GM12875 (cell line): ENCODE results near the gene RAMP2.
A peak's percentile ranks its signal among the peaks of the same experiment; 100 is the strongest.
"Not testable (repeated sequence)": the region's sequence is repeated elsewhere in the genome, so short reads cannot be mapped to it uniquely, and the experiment has no call there.

Source experiments
- H3K4me3 ChIP-seq: one replicate; pipeline ENCODE4 v1.5.1; 2011; ENCODE audit warnings: low read depth, low read length, control low read depth
- TF ChIP-seq, protein P1 (sequence below): IDR thresholded peaks from 2 replicates; pipeline ENCODE4 v1.5.1; 2011; ENCODE audit warnings: low read depth, mild to moderate bottlenecking, control low read depth, inconsistent platforms, low read length, moderate library complexity, borderline replicate concordance; ENCODE audit not compliant: insufficient read depth

Gene RAMP2, protein sequence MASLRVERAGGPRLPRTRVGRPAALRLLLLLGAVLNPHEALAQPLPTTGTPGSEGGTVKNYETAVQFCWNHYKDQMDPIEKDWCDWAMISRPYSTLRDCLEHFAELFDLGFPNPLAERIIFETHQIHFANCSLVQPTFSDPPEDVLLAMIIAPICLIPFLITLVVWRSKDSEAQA

DNA sequence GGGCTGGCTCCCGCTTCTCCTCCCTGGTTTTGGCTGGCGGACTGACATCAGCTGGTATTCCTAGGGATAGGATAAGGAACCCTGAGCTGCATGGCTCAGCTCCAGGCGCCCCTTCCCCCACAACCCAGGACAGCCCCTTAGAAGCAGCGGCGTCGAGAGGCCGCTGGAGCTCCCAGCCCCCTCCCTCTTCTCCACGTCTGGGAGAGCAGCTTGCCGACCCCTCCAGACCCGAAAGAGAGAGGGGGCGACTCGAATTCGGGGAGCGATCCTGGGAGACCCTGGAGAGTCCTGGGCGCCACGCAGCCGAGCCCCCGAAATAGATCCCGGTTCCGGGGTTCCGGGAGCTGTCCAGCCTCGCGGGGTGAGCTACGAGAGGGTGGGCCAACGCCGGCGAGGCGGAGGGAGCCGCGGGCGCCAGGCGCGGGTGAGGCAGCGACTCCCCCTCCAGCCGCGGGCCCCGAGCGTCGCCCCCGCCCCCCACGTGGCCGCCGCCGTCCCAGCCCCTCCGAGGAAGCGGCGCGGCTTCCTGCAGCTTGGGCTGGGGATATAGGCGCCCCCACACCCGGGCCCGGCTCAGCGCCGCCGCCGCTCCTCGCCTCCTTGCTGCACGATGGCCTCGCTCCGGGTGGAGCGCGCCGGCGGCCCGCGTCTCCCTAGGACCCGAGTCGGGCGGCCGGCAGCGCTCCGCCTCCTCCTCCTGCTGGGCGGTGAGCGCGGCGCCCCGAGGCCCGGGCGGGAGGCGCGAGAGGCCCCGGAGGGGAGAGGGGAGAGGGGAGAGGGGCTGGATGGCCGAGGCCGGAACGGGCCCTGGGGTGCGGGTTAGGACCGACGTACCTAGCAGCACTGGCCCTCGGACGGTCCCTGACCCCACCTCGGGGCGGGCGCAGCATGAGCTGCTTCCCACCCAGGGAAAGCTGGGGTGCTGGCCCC is at the start of gene RAMP2:
RAMP2 (plus strand) TSS at position 576 of the 930 bp plus-strand sequence; CDS start at position 611, 35 bp downstream.
- H3K4me3 ChIP-seq = peak within 1 kb of the TSS; percentile 14
- TF ChIP-seq, protein P1, sequence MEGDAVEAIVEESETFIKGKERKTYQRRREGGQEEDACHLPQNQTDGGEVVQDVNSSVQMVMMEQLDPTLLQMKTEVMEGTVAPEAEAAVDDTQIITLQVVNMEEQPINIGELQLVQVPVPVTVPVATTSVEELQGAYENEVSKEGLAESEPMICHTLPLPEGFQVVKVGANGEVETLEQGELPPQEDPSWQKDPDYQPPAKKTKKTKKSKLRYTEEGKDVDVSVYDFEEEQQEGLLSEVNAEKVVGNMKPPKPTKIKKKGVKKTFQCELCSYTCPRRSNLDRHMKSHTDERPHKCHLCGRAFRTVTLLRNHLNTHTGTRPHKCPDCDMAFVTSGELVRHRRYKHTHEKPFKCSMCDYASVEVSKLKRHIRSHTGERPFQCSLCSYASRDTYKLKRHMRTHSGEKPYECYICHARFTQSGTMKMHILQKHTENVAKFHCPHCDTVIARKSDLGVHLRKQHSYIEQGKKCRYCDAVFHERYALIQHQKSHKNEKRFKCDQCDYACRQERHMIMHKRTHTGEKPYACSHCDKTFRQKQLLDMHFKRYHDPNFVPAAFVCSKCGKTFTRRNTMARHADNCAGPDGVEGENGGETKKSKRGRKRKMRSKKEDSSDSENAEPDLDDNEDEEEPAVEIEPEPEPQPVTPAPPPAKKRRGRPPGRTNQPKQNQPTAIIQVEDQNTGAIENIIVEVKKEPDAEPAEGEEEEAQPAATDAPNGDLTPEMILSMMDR = no peak

DNA sequence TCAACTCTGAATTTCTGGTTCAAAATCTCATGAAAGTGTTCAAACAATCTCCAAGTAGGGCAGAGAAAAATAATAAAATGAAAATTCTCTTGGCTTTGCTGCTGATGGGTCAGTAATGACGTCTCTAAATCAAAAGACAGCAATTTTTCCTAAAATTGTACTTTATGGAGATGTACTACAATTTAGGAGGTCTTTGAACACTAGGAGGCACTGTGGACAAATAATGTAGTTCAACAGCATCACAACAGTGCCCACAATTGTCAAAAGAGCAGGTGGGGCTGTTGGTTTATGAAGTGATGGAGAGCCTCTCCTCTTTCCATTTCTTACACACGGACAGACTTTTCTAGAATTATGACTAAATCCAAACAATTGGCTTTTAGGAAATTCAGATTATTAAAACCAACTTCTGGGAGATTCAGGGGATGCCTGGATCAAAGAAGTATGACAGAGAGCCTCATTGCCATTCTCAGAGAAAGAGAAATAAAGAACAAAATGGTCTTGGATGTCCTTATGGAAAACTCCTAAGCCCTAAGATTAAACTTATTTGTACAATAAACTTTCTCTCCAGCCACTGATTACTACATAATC is 39.9 kb upstream of the RAMP2 start:
- H3K4me3 ChIP-seq = no peak overlapping the region
- TF ChIP-seq, protein P1 = peak; percentile 50; the same call in 1 of the 2 replicates

- TF ChIP-seq, protein P1 = no peak
- H3K4me3 ChIP-seq = no peak overlapping the region
Observed at GRCh38 chr17:42723636-42724035, 37.4 kb upstream of the RAMP2 start.

DNA sequence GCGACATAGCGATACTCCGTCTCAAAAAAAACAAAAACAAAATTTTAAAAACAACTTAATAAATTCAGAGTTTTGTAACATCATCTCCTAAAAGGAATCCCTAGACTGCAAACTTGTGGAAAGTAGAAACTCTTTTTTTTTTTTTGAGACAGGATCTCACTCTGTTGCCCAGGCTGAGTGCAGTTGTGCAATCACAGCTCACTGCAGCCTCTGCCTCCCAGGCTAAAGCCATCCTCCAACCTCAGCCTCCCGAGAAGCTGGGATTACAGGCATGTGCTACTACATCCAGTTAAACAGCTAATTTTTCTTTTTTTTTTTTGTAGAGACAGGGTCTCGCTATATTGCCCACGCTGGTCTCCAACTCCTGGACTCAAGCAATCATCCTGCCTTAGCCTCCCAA is 35.9 kb upstream of the RAMP2 start:
- H3K4me3 ChIP-seq = no peak overlapping the region
- TF ChIP-seq, protein P1 = no peak

GRCh38 chr17:42740699-42741098 is 20.3 kb upstream of the RAMP2 start:
- TF ChIP-seq, protein P1 = no peak
- no peak overlapping the region for H3K4me3 ChIP-seq

GRCh38 chr17:42742916-42743315 is 18.1 kb upstream of the RAMP2 start:
- H3K4me3 ChIP-seq = not testable (repeated sequence)

- H3K4me3 ChIP-seq = peak overlapping the region; percentile 68
Observed at GRCh38 chr17:42743595-42744282, 17.3 kb upstream of the RAMP2 start.

More at GRCh38 chr17:42743595-42744282, 17.3 kb upstream of the RAMP2 start:
- TF ChIP-seq, protein P1 = no peak
